AG09319 (cell line): ENCODE data around the gene IL16.

Experiments used
- DNase-seq: peaks from one replicate; pipeline ENCODE4 v3.0.0-alpha.2; 2010; ENCODE audit warnings: low read depth; ENCODE audit errors: extremely low read depth
- CTCF ChIP-seq: IDR thresholded peaks from 2 replicates; pipeline ENCODE4 v1.5.1; 2011; ENCODE audit warnings: low read depth, mild to moderate bottlenecking, inconsistent platforms, low read length, moderate library complexity

The IL16 gene

GRCh38 chr15:81222007-81222406, 25.3 kb downstream of the IL16 start:
- no peak for DNase-seq
- TF ChIP-seq CTCF: no peak

- TF ChIP-seq CTCF: no peak
- DNase-seq: no peak
Observed at GRCh38 chr15:81223346-81223971, 26.8 kb downstream of the IL16 start.

- TF ChIP-seq CTCF: no peak
Observed at GRCh38 chr15:81224232-81224631, 27.6 kb downstream of the IL16 start.

GRCh38 chr15:81225161-81225671, 28.5 kb downstream of the IL16 start:
- TF ChIP-seq CTCF: no peak
- DNase-seq: no peak

More at GRCh38 chr15:81224232-81224631, 27.6 kb downstream of the IL16 start:
- no peak for DNase-seq

- TF ChIP-seq CTCF: no peak
- no peak for DNase-seq
Observed at GRCh38 chr15:81227716-81228115, 31.0 kb downstream of the IL16 start.

GRCh38 chr15:81229586-81229985, 32.9 kb downstream of the IL16 start:
- no peak for DNase-seq
- no peak for TF ChIP-seq CTCF

GRCh38 chr15:81235276-81236123, 38.8 kb downstream of the IL16 start:
- no peak for TF ChIP-seq CTCF
- no peak for DNase-seq
